GM19397 (cell line): ENCODE data around the gene NEK4.
A peak's percentile ranks its signal among the peaks of the same experiment; 100 is the strongest.

ENCODE experiments used
- ATAC-seq: cut with Tn5 transposase; IDR thresholded peaks from one replicate; pipeline ENCODE4 v1.9.1; 2021; ENCODE audit warnings: mild to moderate bottlenecking, moderate library complexity; ENCODE audit not compliant: unreplicated experiment

The NEK4 gene

DNA sequence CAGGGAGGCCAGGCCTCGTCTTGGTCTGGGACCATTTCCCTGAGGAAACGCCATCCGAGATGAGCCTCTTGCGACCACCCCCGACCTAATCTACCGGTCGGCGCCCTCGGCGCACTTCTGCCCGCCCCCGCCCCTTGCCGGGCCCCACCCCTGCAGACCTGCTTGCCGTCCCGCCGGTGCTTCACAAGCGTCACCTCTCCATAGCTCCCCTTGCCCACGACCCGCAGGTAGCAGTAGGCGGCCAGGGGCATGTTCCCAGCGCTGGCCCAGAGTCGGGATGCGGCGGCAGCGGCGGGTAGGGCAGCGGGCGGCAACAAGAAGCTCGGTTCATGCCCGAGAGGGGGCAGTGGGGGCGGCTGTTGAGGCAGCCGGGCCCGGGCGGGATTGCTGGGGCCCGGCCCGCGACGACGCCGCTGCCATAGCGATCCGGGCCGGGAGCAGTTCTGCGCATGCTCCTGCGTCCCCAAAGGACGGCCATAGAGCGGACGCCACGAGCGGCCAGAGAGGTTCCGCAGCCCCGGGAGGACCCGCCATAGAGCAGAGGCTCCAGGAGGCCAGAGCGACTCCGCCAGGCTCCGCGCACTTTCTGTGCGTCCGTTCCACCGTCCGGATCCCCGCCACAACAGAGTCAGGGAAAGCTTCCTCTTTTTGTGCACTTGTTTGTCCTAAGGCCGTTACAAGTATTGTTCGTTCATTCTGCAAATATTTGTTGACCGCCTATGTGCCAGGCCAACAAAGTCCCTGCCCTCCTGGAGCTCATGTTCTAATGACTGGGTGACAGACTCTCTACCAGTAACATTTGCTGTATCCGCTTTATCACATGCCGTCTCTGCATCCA, at the start of gene NEK4:
TSS of gene NEK4 (minus strand) at position 445 of the 838 bp plus-strand sequence. CDS start at position 251, 194 bp downstream.
- peak; percentile 98 for ATAC-seq

DNA sequence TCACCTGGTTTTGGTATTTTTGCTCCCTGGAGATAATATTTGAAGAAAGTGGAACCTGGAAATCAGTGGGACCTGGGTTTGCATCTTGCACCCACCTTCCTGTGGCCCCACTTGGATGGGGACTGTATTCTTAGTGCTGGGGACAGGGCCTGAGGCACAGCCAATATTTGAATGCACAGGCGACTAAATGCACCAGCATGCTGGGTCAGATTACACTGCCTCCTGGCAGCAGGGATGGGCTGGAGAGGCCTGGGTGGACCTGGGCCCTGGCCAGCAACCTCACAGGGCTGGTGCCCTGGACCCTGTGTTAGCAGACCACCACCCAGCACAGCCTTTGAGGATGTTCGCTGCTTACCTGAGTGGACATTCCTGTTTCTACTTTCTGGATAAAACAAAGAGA, 49.2 kb upstream of the NEK4 start:
- ATAC-seq, result no peak

GRCh38 chr3:52817860-52818259, 47.1 kb upstream of the NEK4 start:
- ATAC-seq, result no peak

DNA sequence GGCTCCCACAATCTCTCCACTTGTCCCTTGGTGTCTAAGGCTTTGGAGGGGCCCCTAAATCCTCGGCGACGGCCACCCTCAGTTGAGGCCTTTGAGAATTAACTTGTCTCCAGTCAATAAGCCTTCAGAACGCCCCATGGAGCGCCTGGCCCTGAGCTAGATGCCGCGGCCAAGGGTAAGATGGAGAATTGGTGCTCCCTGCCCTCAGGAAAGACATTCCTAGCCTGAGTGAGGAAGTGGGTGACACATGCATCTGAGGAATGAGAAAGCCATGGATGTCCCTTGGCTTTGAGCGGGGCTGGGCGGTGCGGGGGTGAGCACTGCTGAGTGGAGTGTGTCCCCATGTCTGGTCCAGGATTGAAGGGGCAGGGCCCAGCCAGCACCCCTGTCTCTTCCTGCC, 46.5 kb upstream of the NEK4 start:
- ATAC-seq, result no peak

DNA sequence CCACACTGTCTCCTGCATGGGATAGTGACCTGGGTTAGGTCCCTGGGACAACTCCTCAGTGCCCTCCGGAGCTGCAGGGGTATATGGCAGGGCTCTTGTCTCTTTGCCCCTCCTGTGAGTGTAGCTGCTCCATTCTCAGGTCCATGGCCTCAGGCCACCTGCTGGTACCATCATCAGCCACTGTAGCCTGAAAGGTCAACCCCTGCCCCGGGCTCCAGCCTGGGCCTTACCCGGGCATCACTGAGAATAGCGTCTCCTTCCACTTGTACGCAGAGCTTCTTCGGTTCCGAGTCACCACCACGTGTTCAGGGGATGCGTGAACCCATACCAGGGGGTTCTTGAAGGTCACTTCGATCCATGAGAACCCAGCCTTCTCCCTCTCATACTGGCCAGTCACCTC, 45.9 kb upstream of the NEK4 start:
- ATAC-seq, result no peak

DNA sequence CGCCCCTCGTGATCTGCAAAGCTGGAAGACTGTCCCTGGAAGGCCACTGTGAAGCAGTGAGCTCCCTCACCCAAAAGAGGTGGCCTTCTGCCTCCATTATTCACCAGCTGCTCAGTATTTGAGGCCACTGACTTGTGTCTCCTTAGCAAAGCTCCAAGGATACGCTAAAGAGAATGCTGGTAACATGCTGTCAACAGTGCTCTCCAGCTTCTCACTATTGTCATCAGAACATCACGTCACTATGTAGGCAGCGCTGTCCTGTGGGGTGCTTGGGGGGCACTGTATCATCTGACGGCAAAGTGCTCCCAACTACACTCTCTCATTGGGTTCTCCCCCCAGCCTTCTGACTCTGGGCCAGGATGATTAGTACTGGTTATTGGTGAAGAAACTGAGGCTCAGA, 45.5 kb upstream of the NEK4 start:
- ATAC-seq, result no peak

GRCh38 chr3:52813810-52814209, 43.1 kb upstream of the NEK4 start:
- ATAC-seq, result no peak

- ATAC-seq, result no peak
Measured at GRCh38 chr3:52811452-52812011, 40.8 kb upstream of the NEK4 start.

GRCh38 chr3:52810923-52811322, 40.2 kb upstream of the NEK4 start:
- no peak for ATAC-seq

GRCh38 chr3:52809662-52810377, 39.1 kb upstream of the NEK4 start:
- no peak for ATAC-seq

GRCh38 chr3:52809149-52809548, 38.4 kb upstream of the NEK4 start:
- no peak for ATAC-seq

GRCh38 chr3:52805270-52806039, 34.7 kb upstream of the NEK4 start:
- ATAC-seq, result no peak

- no peak for ATAC-seq
Measured at GRCh38 chr3:52801839-52802238, 31.1 kb upstream of the NEK4 start.

DNA sequence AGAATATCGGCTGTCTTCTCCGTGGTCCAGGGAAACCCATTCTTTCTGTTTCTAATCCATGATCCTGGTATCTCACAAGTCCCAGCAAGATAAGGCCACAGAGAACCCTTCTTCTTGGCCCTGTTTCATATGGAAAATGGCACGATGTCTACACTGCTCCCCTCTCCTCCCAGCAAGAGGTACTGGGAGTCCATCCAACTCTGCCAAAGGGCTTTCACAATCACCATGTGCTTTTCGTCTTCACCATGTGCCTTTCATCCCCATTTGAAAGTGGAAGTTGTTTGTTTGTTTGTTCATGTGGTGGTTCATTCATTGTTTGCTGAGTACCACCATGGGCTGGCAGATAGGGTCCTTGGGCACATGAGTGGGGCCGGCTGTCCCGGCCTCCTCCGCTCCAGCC, 29.3 kb upstream of the NEK4 start:
- no peak for ATAC-seq

- no peak for ATAC-seq
Measured at GRCh38 chr3:52798978-52799476, 28.3 kb upstream of the NEK4 start.

DNA sequence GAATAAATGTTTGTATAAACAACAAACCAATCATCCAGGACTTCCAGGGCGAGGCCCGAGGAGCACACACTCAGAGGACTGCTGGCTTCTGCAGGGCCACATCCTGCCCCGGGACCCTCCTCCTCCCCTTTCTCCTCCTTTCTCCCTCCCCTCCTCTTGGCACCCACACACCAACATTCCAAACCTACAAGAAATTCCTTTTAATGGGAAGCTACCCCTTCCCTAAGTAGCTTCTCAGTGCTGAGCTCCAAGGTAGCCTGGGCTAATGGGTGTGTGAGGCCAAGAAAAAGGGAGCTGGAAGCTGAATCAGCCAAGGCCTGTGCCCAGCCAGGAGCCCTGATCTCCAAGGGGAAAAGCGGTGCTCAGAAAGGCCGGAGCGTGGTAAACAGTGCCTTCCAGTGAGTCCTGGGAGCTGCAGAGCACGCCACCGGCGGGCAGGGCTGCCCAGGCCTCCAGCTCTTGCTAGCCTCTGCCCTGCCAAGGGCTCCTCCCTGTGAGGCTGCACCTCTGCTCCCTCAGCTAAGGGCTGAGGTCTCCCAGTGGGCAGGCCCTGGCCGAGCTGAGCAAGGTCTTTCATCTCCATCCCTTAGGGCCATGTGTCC, 27.7 kb upstream of the NEK4 start:
- ATAC-seq, result no peak

GRCh38 chr3:52796411-52796810, 25.7 kb upstream of the NEK4 start:
- ATAC-seq, result no peak

DNA sequence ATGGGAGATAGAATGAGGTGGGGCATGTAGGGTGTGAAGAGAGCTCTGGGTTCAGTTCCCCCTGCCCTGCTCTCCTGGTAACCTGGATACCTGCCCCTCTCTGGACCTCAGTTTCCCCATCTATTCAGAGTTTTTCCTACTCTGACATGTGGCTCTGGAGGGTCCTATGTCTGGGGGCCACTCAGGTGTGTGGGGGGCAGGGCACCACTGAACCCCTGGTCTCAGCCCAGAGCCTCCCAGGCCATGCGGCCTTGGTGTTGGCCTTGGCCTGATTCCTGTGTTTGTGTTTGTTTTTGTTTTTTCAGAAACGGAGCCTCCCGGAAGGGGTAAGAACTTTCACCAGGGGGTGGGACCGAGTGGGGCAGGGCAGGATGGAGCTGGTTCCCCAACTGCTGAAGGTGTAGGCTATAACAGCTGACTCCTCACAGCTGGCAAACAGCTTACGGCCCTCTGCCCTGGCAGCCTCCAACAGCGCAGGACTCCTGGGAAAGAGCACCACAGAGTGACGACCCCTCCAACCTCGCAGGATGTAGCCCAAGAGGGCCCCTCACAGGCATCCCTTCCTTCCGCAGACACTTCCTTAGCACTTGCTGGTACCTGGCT, 24.7 kb upstream of the NEK4 start:
- no peak for ATAC-seq

GRCh38 chr3:52794612-52795099, 23.9 kb upstream of the NEK4 start, which contains the start of gene ITIH3:
TSS of gene ITIH3 (plus strand) at chr3:52794796. CDS start at chr3:52794804, 8 bp downstream.
- ATAC-seq, result no peak
